Measurements from ENCODE around the gene PARK7.
"Not testable (repeated sequence)": the region's sequence is repeated elsewhere in the genome, so short reads cannot be mapped to it uniquely, and the experiment has no call there.

Gene PARK7

GRCh38 chr1:7961216-7962013 lies at the start of gene PARK7:
PARK7 (plus strand) TSS chr1:7961711; CDS start chr1:7962786, 1,075 bp downstream.
- DNase-seq (ENCODE audit: low read depth, low spot score) = peak; percentile 100

GRCh38 chr1:7912145-7912544 lies 49.4 kb upstream of the PARK7 start:
- DNase-seq (ENCODE audit: low read depth, low spot score) = no peak

- no peak for DNase-seq (ENCODE audit: low read depth, low spot score)
Measured at GRCh38 chr1:7912743-7913557, 48.6 kb upstream of the PARK7 start.

- no peak for DNase-seq (ENCODE audit: low read depth, low spot score)
Measured at GRCh38 chr1:7915826-7916500, 45.5 kb upstream of the PARK7 start.

- no peak for DNase-seq (ENCODE audit: low read depth, low spot score)
Measured at GRCh38 chr1:7916501-7916830, 45.0 kb upstream of the PARK7 start.

- not testable (repeated sequence) for DNase-seq (ENCODE audit: low read depth, low spot score)
Measured at GRCh38 chr1:7917971-7918370, 43.5 kb upstream of the PARK7 start.

GRCh38 chr1:7919880-7920279 lies 41.6 kb upstream of the PARK7 start:
- no peak for DNase-seq (ENCODE audit: low read depth, low spot score)

- DNase-seq (ENCODE audit: low read depth, low spot score) = no peak
Measured at GRCh38 chr1:7921796-7922195, 39.7 kb upstream of the PARK7 start.

- DNase-seq (ENCODE audit: low read depth, low spot score) = no peak
Measured at GRCh38 chr1:7922301-7922700, 39.2 kb upstream of the PARK7 start.

GRCh38 chr1:7927061-7927460 lies 34.5 kb upstream of the PARK7 start:
- DNase-seq (ENCODE audit: low read depth, low spot score) = not testable (repeated sequence)

GRCh38 chr1:7928247-7928646 lies 33.3 kb upstream of the PARK7 start:
- DNase-seq (ENCODE audit: low read depth, low spot score) = no peak

- DNase-seq (ENCODE audit: low read depth, low spot score) = no peak
Measured at GRCh38 chr1:7929637-7930036, 31.9 kb upstream of the PARK7 start.

GRCh38 chr1:7930645-7931445 lies 30.7 kb upstream of the PARK7 start:
- DNase-seq (ENCODE audit: low read depth, low spot score) = no peak

GRCh38 chr1:7931446-7931812 lies 30.1 kb upstream of the PARK7 start:
- DNase-seq (ENCODE audit: low read depth, low spot score) = no peak

GRCh38 chr1:7932524-7933138 lies 28.9 kb upstream of the PARK7 start:
- DNase-seq (ENCODE audit: low read depth, low spot score) = no peak

GRCh38 chr1:7938070-7938469 lies 23.4 kb upstream of the PARK7 start:
- no peak for DNase-seq (ENCODE audit: low read depth, low spot score)

- no peak for DNase-seq (ENCODE audit: low read depth, low spot score)
Measured at GRCh38 chr1:7940034-7940433, 21.5 kb upstream of the PARK7 start.

GRCh38 chr1:7940745-7941436 lies 20.6 kb upstream of the PARK7 start, which contains the start of gene TNFRSF9:
TNFRSF9 (minus strand) TSS chr1:7940839; CDS start chr1:7939994, 845 bp downstream.
- peak; percentile 61 for DNase-seq (ENCODE audit: low read depth, low spot score)

- no peak for DNase-seq (ENCODE audit: low read depth, low spot score)
Measured at GRCh38 chr1:7941437-7941793, 20.1 kb upstream of the PARK7 start.

- no peak for DNase-seq (ENCODE audit: low read depth, low spot score)
Measured at GRCh38 chr1:7942214-7942921, 19.1 kb upstream of the PARK7 start.

All from activated CD4-positive, CD25-positive, alpha-beta regulatory T cell treated with anti-CD3 and anti-CD28 coated beads, Interleukin-2, amount 50 U/mL, for 16 hours (primary cell).